ENCODE measurements around the gene MAP3K1.
"Not testable (repeated sequence)": the region's sequence is repeated elsewhere in the genome, so short reads cannot be mapped to it uniquely, and the experiment has no call there.

Gene MAP3K1

GRCh38 chr5:56814963-56815657 is at the start of gene MAP3K1:
Gene MAP3K1 (plus strand): TSS chr5:56815549. CDS start chr5:56815574, 25 bp downstream.
- TF ChIP-seq CTCF (IDR thresholded peaks at IDR 0.05; ENCODE audit: low read depth, low read length, missing control alignments) = no peak
- in situ Hi-C loops (cut with HindIII; ENCODE audit: low sequenced_read_pairs) = no loop called here
- H3K4me3 ChIP-seq (ENCODE audit: low read depth, low read length) = peak within 1 kb of the TSS; percentile 86
- no peak for DNase-seq (ENCODE audit: low read depth)

DNA sequence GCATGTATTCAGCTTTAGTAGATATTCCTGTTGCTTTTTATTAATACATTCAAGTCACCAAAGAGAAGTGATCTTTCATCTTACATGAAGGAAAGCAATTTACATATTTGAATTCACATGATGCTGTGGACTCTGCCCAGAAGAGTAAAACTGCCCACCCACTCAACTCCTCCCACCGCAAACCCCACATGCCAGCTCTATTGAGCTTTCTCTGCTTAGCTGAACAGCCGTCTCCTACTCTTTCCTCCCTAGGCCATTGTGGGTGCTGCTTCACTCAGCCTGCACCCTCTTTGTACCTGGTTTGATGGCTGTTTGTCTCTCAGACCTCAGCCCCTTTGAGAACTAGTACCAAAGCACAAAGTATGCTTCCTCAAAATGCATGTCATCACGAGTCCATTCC is 48.4 kb upstream of the MAP3K1 start:
- no peak for TF ChIP-seq CTCF (IDR thresholded peaks at IDR 0.05; ENCODE audit: low read depth, low read length, missing control alignments)
- H3K4me3 ChIP-seq (ENCODE audit: low read depth, low read length) = no peak overlapping the region
- in situ Hi-C loops (cut with HindIII; ENCODE audit: low sequenced_read_pairs) = no loop called here
- DNase-seq (ENCODE audit: low read depth) = no peak

- TF ChIP-seq CTCF (IDR thresholded peaks at IDR 0.05; ENCODE audit: low read depth, low read length, missing control alignments) = no peak
- H3K4me3 ChIP-seq (ENCODE audit: low read depth, low read length) = no peak overlapping the region
- in situ Hi-C loops (cut with HindIII; ENCODE audit: low sequenced_read_pairs) = no loop called here
- DNase-seq (ENCODE audit: low read depth) = no peak
Observed at GRCh38 chr5:56769875-56770604, 45.3 kb upstream of the MAP3K1 start.

DNA sequence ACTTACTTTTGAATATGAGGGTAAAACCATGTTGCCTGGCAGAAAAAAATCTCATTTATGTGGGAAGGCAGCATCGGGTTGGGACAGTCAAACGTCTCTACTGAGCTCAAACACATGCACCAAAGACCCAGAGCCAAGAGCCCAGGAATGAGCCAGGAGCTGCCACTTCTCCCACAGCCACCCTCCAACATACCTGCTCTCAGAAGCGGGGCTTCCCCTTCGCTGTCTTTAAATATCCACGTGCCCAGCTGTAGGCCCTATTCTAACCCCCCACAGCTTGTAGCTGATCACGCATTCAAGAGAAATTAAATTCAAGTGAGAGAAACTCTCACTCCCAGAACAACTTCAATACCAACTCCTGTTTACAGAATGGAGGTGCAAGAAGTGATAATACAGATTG is 42.6 kb upstream of the MAP3K1 start:
- TF ChIP-seq CTCF (IDR thresholded peaks at IDR 0.05; ENCODE audit: low read depth, low read length, missing control alignments) = no peak
- in situ Hi-C loops (cut with HindIII; ENCODE audit: low sequenced_read_pairs) = no loop called here
- no peak for DNase-seq (ENCODE audit: low read depth)
- no peak overlapping the region for H3K4me3 ChIP-seq (ENCODE audit: low read depth, low read length)

GRCh38 chr5:56774957-56775356 is 40.4 kb upstream of the MAP3K1 start:
- TF ChIP-seq CTCF (IDR thresholded peaks at IDR 0.05; ENCODE audit: low read depth, low read length, missing control alignments) = no peak
- no peak for DNase-seq (ENCODE audit: low read depth)
- H3K4me3 ChIP-seq (ENCODE audit: low read depth, low read length) = no peak overlapping the region
- in situ Hi-C loops (cut with HindIII; ENCODE audit: low sequenced_read_pairs) = no loop called here

GRCh38 chr5:56776212-56776846 is 39.0 kb upstream of the MAP3K1 start:
- DNase-seq (ENCODE audit: low read depth); in situ Hi-C loops (cut with HindIII; ENCODE audit: low sequenced_read_pairs); H3K4me3 ChIP-seq (ENCODE audit: low read depth, low read length): not testable (repeated sequence)

DNA sequence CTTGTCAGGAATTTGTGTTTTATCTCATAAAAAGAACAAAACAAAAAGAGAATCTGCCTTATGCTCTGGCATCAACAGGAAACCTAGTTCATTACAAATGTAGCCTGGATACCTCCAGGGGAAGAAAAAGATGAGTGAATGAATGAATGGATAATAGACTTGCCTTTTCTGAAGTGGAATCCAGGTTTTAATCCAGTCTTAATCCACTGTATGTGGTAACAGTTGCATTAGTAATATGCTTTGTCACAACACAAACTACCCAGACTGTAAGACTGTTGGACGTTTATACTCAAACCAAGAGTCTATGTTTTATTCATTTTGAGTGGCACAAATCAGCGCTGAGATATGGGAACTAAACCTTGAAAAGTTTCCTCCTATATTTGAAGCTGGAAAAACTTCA is 32.1 kb upstream of the MAP3K1 start:
- TF ChIP-seq CTCF (IDR thresholded peaks at IDR 0.05; ENCODE audit: low read depth, low read length, missing control alignments) = no peak
- H3K4me3 ChIP-seq (ENCODE audit: low read depth, low read length) = no peak overlapping the region
- no peak for DNase-seq (ENCODE audit: low read depth)
- in situ Hi-C loops (cut with HindIII; ENCODE audit: low sequenced_read_pairs) = no loop called here

All from astrocyte of the cerebellum (primary cell).